B cell (primary cell): Measurements from ENCODE around the gene C1orf52. TPM values are rescaled to one million over a fixed set of nuclear protein-coding genes. Genes with fewer than 3 reads are reported as not detected.

Experiments
- ATAC-seq: fragments of 200-7000 bp; cut with Tn5 transposase; one replicate; pipeline ENCODE4 v1.10.0; 2021; ENCODE audit warnings: low read depth, mild to moderate bottlenecking, moderate number of reproducible peaks, moderate library complexity
- CTCF ChIA-PET: fragments of 350-600 bp; sonication (Branson Sonifier 250); formaldehyde crosslinking; loops from one replicate; lab custom pipeline; 2021; ENCODE audit warnings: antibody characterized with exemption, inconsistent platforms; lab: Charles Lee
- POLR2A ChIA-PET: fragments of 350-600 bp; sonication (Branson Sonifier 250); formaldehyde crosslinking; loops from one replicate; lab custom pipeline; 2021; ENCODE audit warnings: antibody characterized with exemption; lab: Charles Lee
- DNase-seq: peaks from one replicate; pipeline ENCODE4 v3.0.0; 2013
- H2AFZ ChIP-seq: 2 replicates; pipeline ENCODE4 v1.6.1; 2012; ENCODE audit warnings: mild to moderate bottlenecking, low read depth, low read length; ENCODE audit not compliant: insufficient read depth, poor library complexity, severe bottlenecking
- H3K27ac ChIP-seq, 2 donors: 1 replicate in 1 of 2; 2 replicates in 1 of 2; pipeline ENCODE4 v1.5.1; 2012 to 2013; ENCODE audit warnings: low read length in 2 of 2, mild to moderate bottlenecking in 2 of 2, moderate library complexity in 1 of 2
- H3K27me3 ChIP-seq, 4 experiments: fragments of 200-600 bp in 1 of 4; sonication (generic) in 1 of 4; replicated peaks in 1 of 4; 1 replicate in 2 of 4; 2 replicates in 2 of 4; pipeline versions ENCODE4 v1.6.1 to v1.7.0; 2013 to 2016; ENCODE audit warnings: low read length in 3 of 4, mild to moderate bottlenecking in 2 of 4, mixed read lengths in 1 of 4, moderate library complexity in 1 of 4; ENCODE audit not compliant: insufficient read depth in 4 of 4, control insufficient read depth in 3 of 4; ENCODE audit errors: control extremely low read depth in 1 of 4
- H3K36me3 ChIP-seq, 2 experiments: replicated peaks in 1 of 2; 1 replicate in 1 of 2; 2 replicates in 1 of 2; pipeline versions ENCODE4 v1.6.1 to v1.7.1; 2013; ENCODE audit warnings: low read length in 1 of 2; ENCODE audit not compliant: insufficient read depth in 2 of 2, control insufficient read depth in 1 of 2; ENCODE audit errors: control extremely low read depth in 1 of 2, extremely low read depth in 1 of 2
- H3K4me1 ChIP-seq, 2 donors: fragments of 200-600 bp in 1 of 2; sonication (generic) in 1 of 2; 1 replicate in 1 of 2; 2 replicates in 1 of 2; pipeline versions ENCODE4 v1.5.1 to v1.6.1; 2013 to 2017; ENCODE audit warnings: low read length in 2 of 2; ENCODE audit not compliant: control insufficient read depth in 2 of 2, insufficient read depth in 2 of 2
- H3K4me2 ChIP-seq: replicated peaks from 2 replicates; pipeline ENCODE3; 2012; ENCODE audit warnings: mild to moderate bottlenecking, low read depth, low read length; ENCODE audit not compliant: poor library complexity, severe bottlenecking
- H3K4me3 ChIP-seq, 5 experiments: fragments of 200-600 bp in 1 of 5; sonication (generic) in 1 of 5; 1 replicate in 3 of 5; 2 replicates in 2 of 5; pipeline versions ENCODE4 v1.5.1 to v1.7.0; 2011 to 2016; ENCODE audit warnings: low read length in 4 of 5, mild to moderate bottlenecking in 4 of 5, low read depth in 2 of 5, control low read depth in 1 of 5, moderate library complexity in 1 of 5; ENCODE audit not compliant: insufficient read depth in 1 of 5; ENCODE audit errors: control extremely low read depth in 1 of 5, extremely low read depth in 1 of 5
- H3K79me2 ChIP-seq: fragments of 200-600 bp; sonication (generic); one replicate; pipeline ENCODE4 v1.6.0; 2016; ENCODE audit warnings: low read length; ENCODE audit not compliant: control insufficient read depth, insufficient read depth
- H3K9ac ChIP-seq: fragments of 200-600 bp; sonication (generic); 2 replicates; pipeline ENCODE4 v1.6.1; 2017; ENCODE audit warnings: mild to moderate bottlenecking, low read length, moderate library complexity
- H3K9me3 ChIP-seq, 3 donors: one replicate each; pipeline versions ENCODE4 v1.6.1 to v1.7.1; 2013; ENCODE audit warnings: low read length in 2 of 3; ENCODE audit not compliant: control insufficient read depth in 2 of 3, insufficient read depth in 1 of 3; ENCODE audit errors: control extremely low read depth in 1 of 3
- H4K20me1 ChIP-seq: 2 replicates; pipeline ENCODE4 v1.6.0; 2012; ENCODE audit warnings: mild to moderate bottlenecking, low read length; ENCODE audit not compliant: insufficient read depth, control insufficient read depth, poor library complexity, severe bottlenecking
- H3K27ac Mint-ChIP-seq: one replicate; pipeline ENCODE4 v1.8.0; 2021; ENCODE audit warnings: mixed read lengths
- H3K27me3 Mint-ChIP-seq: one replicate; pipeline ENCODE4 v1.8.0; 2021; ENCODE audit warnings: mixed read lengths
- H3K4me1 Mint-ChIP-seq: one replicate; pipeline ENCODE4 v1.8.0; 2021; ENCODE audit warnings: mixed read lengths
- H3K4me3 Mint-ChIP-seq: one replicate; pipeline ENCODE4 v1.8.0; 2021; ENCODE audit warnings: mixed read lengths
- H3K9me3 Mint-ChIP-seq: one replicate; pipeline ENCODE4 v1.8.0; 2022; ENCODE audit warnings: mixed read lengths; ENCODE audit not compliant: insufficient read depth
- CTCF ChIP-seq: fragments of 200-600 bp; IDR thresholded peaks from one replicate; pipeline ENCODE4 v1.8.0; 2022; ENCODE audit warnings: antibody characterized with exemption, mild to moderate bottlenecking
- EZH2 ChIP-seq: IDR thresholded peaks from 2 replicates; pipeline ENCODE4 v1.6.1; 2012; ENCODE audit warnings: borderline replicate concordance, low read depth, mild to moderate bottlenecking, moderate library complexity, low read length; ENCODE audit not compliant: insufficient read depth, poor library complexity, severe bottlenecking
- WGBS: methylation state at CpG from one replicate; pipeline ENCODE4 v1.1.5; 2013; ENCODE audit warnings: missing lambda C conversion rate; ENCODE audit not compliant: insufficient coverage; 5-methylcytosine and 5-hydroxymethylcytosine counted together
- intact Hi-C: fragments of 100-400 bp; cut with micrococcal nuclease; formaldehyde crosslinking; loops from one replicate; pipeline ENCODE4 v1.10.0; 2022
- polyA plus RNA-seq: library from polyadenylated mRNA; depleted of rRNA; stranded (reverse); fragments of >200 nt; gene quantifications from 2 replicates; pipeline ENCODE4 v1.2.3, GENCODE V29; 2012
- total RNA-seq, 2 donors: library from RNA; stranded (reverse); fragments of 120-200 nt in 1 of 2; gene quantifications; 1 replicate in 1 of 2; 2 replicates in 1 of 2; pipeline versions ENCODE4 v1.2.3 to v1.2.4, GENCODE V29; 2013 to 2022

C1orf52 gene
- total and polyA plus RNA-seq, 2 donors (not counting 1 experiment from before 2014, with no cell fraction given): 29.9 to 45.3 TPM

DNA sequence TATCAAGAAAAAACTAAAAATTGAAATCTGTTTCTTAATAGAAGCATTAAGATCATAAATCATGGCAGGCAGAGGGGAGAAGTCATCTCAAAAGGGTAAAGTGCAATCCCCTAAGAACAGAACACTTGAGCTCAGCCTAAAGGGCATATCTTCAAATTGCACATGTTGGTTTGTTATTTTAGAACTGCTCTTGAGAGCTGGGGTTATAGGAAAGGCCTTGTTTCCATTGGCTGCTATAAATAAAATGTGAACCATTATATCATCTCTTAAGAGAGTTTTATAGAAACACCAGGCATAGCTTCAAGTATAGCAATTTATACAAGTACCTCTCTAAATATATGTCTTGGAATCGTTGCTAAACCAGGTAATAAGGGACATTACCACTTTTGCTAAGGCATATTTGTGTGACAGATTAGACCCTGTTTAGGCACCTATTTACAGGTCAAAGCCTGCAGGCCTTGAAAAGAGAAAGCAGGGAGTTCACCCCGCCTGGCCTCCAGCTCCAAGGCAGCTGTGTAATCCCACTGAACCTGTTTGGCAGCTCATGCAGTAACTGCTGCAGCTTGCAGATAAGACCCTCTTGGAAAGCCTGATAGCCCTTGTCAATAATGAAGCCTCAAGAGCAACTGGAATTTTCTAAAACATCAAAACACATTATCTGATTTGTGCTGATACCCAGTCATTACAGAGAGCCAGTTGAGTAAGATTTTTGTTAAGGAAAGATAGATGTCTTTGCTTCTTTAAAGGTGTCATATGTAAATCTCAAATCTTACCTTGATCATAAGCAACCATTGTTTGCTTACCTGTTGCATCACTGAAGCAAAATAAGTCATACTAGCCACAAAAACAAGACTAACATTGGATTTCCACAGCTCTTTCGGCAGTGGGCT, 34.5 kb downstream of the C1orf52 start:
- Histone ChIP-seq H3K4me1 (no peaks in the 10 kb centered on the region), H3K4me2 (no peak overlapping the region), H3K79me2 (no peaks in the 10 kb centered on the region), H3K9ac (no peak overlapping the region), H2AFZ (no peak overlapping the region), H3K9me3 (no peaks in the 10 kb centered on the region), H3K4me3 (no peak overlapping the region), H4K20me1 (no peaks in the 10 kb centered on the region), H3K36me3 (no peaks in the 10 kb centered on the region), H3K27ac (no peak overlapping the region), H3K27me3 (peaks cover 0 to 3% (median 1%) of the 10 kb centered on the region in 4 experiments)
- no peak for ATAC-seq
- Mint-ChIP-seq H3K4me3 (no peak overlapping the region), H3K27me3 (peaks cover 21% of the 10 kb centered on the region), H3K4me1 (no peaks in the 10 kb centered on the region), H3K9me3 (no peaks in the 10 kb centered on the region), H3K27ac (no peak overlapping the region)
- ChIA-PET POLR2A (no interaction called here), CTCF (no interaction called here)
- TF ChIP-seq EZH2 (no peak), CTCF (no peak)
- 100% methylated on average over 1 of the region's 3 CpGs for WGBS
- DNase-seq: no peak
- intact Hi-C loops: no loop called here

DNA sequence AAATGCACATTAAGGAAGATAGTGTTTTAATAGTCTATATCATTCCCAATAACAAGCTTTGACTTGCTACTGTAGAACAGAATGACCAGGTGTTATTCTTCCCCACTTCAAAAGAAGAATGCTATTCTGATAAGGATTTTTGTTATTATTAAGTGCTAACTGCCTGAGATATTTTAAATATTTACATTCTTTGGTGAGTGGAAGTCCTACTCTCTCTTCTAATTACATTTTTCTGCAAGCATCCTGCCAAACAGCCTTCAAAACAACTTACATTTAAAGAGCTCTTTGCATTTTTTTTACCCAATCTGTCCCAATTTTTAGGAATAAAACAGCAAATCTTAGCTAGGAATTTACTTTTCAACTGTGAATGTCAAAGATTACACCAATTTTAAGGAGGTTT, 35.2 kb downstream of the C1orf52 start:
- no peaks in the 10 kb centered on the region for H3K4me1 Mint-ChIP-seq
- Histone ChIP-seq H3K9me3 (no peaks in the 10 kb centered on the region), H4K20me1 (no peaks in the 10 kb centered on the region), H3K79me2 (no peaks in the 10 kb centered on the region), H3K27me3 (peaks cover 0 to 3% (median 1%) of the 10 kb centered on the region in 4 experiments), H2AFZ (no peak overlapping the region), H3K4me3 (no peak overlapping the region), H3K27ac (no peak overlapping the region), H3K36me3 (no peaks in the 10 kb centered on the region), H3K4me1 (no peaks in the 10 kb centered on the region), H3K9ac (no peak overlapping the region), H3K4me2 (no peak overlapping the region)
- no peaks in the 10 kb centered on the region for H3K9me3 Mint-ChIP-seq
- CTCF ChIA-PET: interaction anchor here (0.6 kb wide), 1 partner anchor 289 kb away, joined by 6 read pairs; no protein-coding TSS in a partner anchor
- peaks cover 26% of the 10 kb centered on the region for H3K27me3 Mint-ChIP-seq
- TF ChIP-seq CTCF: no peak
- no peak for TF ChIP-seq EZH2
- H3K27ac Mint-ChIP-seq: no peak overlapping the region
- ATAC-seq (no peak), DNase-seq (no peak)
- H3K4me3 Mint-ChIP-seq: no peak overlapping the region
- POLR2A ChIA-PET: no interaction called here
- intact Hi-C loops: no loop called here
